ENCODE data around the gene CCDC30. TPM values are rescaled to one million over a fixed set of nuclear protein-coding genes. Genes with fewer than 3 reads are reported as not detected.

Gene CCDC30
- total and polyA plus RNA-seq, 9 of the 15 experiments (the other 6 are each of a cell fraction or from before 2014, with no cell fraction given): 0.05 to 0.91 (median 0.24) TPM

GRCh38 chr1:42682739-42683531 lies 219.8 kb downstream of the CCDC30 start (continued):
- TF ChIP-seq USF1 (CRISPR knock-in tag; IDR thresholded peaks at IDR 0.05): peak; percentile 91
- TF ChIP-seq ZNF316 (IDR thresholded peaks at IDR 0.05): no peak
- no peak for TF ChIP-seq STAT5B (CRISPR knock-in tag; IDR thresholded peaks at IDR 0.05)
- TF ChIP-seq GATA2 (CRISPR knock-in tag; IDR thresholded peaks at IDR 0.05): no peak
- no peak for TF ChIP-seq HDGF (IDR thresholded peaks at IDR 0.05)
- no peak for TF ChIP-seq RBM25 (IDR thresholded peaks at IDR 0.05; ENCODE audit: low read depth, low read length, severe bottlenecking)
- no peak for TF ChIP-seq DEAF1 (CRISPR knock-in tag; IDR thresholded peaks at IDR 0.05)
- 0 out of 2 replicates have a peak, but pooled peaks have one; percentile 23 for TF ChIP-seq GATAD2A (IDR thresholded peaks at IDR 0.05)
- TF ChIP-seq ZNF143 (CRISPR knock-in tag; IDR thresholded peaks at IDR 0.05): no peak
- no peak for TF ChIP-seq ZZZ3 (IDR thresholded peaks at IDR 0.05)
- TF ChIP-seq ZBTB9 (CRISPR knock-in tag; IDR thresholded peaks at IDR 0.05): peak; percentile 80
- peak in 1 of 2 experiments; percentile 28; a peak in 1 of 4 replicates for TF ChIP-seq TBL1XR1 (IDR thresholded peaks at IDR 0.05; ENCODE audit: low read length in 2 of 2)
- TF ChIP-seq SRSF1 (IDR thresholded peaks at IDR 0.05; ENCODE audit: low read depth, low read length): no peak
- TF ChIP-seq ZBTB12 (CRISPR knock-in tag; IDR thresholded peaks at IDR 0.05): peak; percentile 42; the same call in 1 of the 2 replicates
- peak; percentile 93; the same call in 1 of the 2 replicates for TF ChIP-seq KLF13 (tag; IDR thresholded peaks at IDR 0.05; ENCODE audit: borderline replicate concordance, low read depth)
- no peak for TF ChIP-seq ZNF224 (CRISPR knock-in tag; IDR thresholded peaks at IDR 0.05)
- no peak for TF ChIP-seq RBM17 (IDR thresholded peaks at IDR 0.05; ENCODE audit: borderline replicate concordance, low read depth, low read length)
- TF ChIP-seq STAT5A (IDR thresholded peaks at IDR 0.05; ENCODE audit: borderline replicate concordance, low read length): no peak
- TF ChIP-seq HINFP (tag; conservative IDR thresholded peaks at IDR 0.05; ENCODE audit: low read depth): 0 out of 2 replicates have a peak, but pooled peaks have one; percentile 29
- TF ChIP-seq ELK1 (CRISPR knock-in tag; IDR thresholded peaks at IDR 0.05): no peak
